GM19023 (cell line): ENCODE results near the gene MGST1.
"Not testable (repeated sequence)": the region's sequence is repeated elsewhere in the genome, so short reads cannot be mapped to it uniquely, and the experiment has no call there.

Experiments
- ATAC-seq: cut with Tn5 transposase; IDR thresholded peaks from one replicate; pipeline ENCODE4 v1.9.1; 2021; ENCODE audit warnings: mild to moderate bottlenecking, moderate library complexity; ENCODE audit not compliant: unreplicated experiment

The MGST1 gene

DNA sequence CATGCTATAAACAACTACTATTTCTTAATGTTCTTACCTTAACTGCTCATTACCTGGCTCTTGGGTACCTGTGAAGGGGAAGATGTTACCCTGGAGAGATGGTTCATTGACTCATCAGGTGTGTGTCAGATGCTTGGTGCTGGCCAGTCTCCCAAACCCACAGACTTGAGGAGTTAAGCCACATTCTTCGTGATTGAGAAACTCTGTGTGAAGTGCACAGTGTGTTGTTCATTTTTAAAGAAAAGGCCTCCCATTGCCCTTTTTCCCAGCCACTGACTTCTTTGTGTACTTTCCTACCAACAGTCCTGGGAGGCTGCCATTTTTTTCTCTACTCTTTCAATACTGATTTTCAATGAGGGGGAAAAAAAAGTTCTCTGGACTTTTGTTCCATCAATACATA, 3.2 kb downstream of the MGST1 start:
- no peak for ATAC-seq

DNA sequence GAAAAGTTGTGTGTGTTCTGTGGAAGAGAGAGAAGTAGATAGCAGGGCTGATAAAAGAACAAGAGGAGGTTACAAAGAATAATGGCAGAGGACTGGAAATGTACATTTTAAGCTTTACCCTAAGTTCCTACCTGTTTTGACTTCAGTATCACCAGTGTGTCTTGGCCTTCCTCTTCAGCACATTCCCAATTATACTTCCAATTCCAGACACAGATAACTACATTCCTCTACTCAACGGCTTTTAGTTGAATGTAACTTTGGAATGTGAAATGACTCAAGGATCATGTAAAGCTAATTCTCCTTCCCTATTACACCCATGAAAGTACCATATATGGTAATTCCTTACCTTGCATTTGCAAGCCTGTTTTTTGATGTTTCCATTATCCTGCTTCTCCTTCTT, 5.0 kb downstream of the MGST1 start:
- no peak for ATAC-seq

DNA sequence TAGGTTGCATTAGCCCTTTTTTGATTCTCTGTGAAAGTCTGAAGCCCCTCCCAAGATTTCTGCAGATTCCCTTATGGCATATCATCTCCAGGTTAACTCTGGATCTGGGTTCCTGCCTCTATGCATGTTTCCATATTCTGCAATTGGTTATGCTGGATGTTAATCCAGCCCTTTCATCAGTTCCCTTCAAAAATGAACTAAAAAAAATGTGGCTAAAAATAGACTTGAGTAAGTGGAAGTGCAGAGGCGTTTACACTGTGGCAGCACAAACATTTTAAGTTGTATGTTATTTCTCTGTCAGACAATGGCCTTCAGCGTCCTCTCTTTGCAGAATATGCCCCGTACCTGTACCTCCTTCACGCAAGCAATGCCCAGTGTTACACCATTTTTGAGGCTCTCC, 11.4 kb downstream of the MGST1 start:
- no peak for ATAC-seq

DNA sequence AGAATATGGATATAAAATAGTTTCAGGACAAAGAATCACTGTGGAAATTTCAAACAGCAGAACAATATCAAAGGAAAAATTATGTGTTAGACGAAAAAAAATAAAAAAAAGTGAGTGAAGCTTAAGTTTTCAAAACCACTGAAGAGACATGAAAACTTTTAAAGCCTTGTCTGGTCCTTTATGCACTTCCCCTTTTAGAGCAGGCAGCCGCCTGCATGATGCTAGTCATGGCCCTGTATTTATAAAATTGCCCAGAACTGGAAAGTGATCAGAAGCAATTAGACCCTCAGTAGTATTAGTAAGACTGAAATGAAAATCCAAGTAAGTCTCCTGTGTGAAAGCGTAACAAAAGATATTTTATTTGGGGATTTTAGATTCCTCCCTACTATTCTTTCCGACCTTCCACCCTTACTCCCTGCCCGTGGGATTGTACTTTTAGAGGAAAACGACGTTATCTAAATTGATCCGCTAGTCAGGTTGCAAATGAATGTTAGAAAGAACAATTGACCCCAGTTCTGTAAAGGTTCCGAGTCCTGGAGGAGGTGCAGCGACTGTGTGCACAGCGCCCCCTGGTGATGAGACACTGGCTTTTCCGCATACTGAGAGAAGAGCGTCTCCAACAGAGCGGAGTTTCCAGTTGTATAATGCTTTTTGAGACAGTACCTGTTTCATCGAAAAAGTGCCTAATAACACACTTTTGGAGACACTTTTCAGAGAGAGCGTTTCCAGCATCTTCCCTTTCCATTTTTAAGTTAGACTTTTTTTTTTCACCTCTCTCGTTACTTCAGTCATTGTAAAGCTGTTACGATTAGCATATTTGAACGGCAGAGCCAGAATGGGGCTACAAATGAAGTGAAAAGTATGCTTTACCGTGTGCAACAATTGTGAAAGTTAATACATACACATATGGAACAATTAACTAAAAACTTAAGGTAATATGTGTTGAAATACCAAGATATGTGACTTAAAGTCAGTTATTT, 12.4 kb downstream of the MGST1 start:
- no peak for ATAC-seq

DNA sequence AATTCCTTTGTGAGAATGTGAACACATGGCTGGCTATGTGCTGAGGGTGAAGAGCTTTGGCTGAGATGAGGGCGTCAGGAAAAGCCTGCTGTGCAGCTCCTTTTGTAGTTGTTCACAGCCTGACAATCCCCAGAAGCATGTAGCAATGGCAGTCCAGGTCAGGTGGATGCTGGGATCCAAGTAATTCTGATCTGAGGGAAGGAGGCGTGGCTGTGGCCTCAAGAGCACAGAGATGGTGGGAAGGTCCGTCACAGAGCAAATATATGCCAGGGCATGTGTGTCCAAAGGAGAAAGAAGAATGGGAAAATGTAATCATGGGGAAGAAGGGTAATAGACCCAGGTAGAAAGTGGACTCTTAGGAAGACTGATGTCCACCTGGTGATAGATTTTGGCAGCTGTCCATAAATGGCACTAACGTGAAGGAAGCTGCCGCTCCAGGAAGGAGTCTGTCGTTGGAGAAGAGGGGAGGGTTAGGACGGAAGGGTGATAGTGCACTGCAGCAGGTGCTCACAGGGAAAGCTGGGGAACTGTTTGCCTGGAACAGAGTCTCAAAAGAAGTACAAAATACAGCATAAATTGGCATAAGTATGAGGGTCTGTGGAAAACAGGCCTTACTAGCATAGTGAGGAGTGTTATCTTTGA, 13.8 kb downstream of the MGST1 start:
- no peak for ATAC-seq

DNA sequence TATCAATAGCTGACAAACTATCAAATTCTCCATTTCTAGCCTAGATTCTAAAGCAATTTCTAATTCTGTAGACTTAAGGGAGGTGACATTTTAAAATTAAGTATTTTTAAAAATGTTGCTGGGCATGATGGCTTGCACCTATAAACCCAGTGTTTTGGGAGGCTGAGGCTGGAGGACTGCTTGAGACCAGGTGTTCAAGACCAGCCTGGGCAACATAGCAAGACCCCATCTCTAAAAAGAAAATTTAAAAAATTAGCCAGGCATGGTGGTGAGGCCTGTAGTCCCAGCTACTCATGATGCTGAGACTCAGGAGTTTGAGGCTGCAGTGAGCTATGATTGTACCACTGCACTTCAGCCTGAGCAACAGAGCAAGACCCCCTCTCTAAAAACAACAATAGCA, 15.1 kb downstream of the MGST1 start:
- no peak for ATAC-seq

DNA sequence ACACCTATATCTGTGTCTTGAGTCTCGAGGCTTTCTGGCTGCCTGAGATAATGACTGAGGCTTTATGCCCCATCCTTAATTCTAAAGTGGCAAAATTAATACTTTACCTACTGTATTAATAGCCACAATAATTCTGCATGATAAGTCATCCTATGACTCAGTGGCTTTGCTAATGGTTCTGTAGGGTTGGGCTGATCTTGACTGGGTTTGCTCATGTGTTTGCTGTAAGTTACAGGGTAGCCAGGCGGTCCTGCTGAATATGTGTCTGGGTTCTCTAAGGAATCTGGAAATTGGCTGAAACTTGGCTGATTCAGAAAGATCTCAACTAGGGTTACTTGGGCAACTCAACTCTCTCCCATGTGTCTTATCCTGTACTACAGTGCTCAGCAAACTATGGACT, 21.7 kb downstream of the MGST1 start:
- no peak for ATAC-seq

DNA sequence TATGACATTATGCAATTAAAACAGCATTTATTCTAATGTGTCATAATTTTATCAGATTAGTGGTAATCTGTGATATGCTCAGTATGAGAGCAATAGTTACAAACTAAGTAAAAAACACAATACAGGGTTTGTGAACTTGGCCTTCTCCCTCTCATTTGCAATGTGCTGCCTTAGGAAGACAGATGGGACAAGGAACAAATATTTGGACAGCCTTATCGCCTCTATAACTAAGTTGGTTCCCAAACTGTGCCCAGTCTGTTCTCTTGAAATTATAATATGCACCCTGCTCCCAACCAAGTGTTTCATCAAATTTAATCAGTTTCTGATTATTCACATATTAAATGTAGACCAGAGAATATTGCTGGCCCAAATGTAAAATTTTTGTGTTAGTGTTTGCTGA, 22.7 kb downstream of the MGST1 start:
- ATAC-seq, result no peak

DNA sequence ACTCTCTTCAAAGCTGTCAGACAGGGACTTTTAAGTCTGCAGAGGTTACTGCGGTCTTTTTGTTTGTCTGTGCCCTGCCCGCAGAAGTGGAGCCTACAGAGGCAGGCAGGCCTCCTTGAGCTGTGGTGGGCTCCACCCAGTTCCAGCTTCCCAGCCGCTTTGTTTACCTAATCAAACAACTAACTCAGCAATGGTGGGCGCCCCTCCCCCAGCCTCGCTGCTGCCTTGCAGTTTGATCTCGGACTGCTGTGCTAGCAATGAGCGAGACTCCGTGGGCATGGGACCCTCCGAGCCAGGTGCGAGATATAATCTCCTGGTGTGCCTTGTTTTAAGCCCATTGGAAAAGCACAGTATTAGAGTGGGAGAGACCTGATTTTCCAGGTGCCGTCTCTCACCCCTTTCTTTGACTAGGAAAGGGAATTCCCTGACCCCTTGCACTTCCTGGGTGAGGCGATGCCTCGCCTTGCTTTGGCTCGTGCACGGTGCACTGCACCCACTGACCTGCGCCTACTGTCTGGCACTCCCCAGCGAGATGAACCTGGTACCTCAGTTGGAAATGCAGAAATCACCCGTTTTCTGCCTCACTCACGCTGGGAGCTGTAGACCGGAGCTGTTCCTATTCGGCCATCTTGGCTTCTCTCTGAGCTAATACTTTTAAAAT, 35.3 kb downstream of the MGST1 start:
- ATAC-seq, result not testable (repeated sequence)

DNA sequence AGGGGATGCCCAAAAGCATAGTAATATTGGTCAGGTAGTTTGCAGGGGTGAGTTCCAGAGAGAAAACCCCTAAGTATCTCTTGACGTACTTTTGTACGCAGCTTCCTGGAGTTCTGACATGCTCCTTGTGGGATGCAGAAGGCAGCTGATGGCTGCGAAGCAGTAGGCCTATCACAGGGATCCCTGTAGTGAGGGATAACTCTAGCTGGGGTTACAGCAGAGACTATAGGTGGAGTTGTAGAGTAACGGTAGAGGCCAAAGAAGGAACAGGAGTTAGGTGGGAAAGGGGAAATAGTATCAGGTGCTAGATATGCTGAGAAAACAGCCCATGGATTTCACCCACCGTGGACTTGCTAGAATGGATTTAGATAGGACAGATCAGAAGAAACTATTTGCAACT, 37.3 kb downstream of the MGST1 start:
- ATAC-seq, result no peak

DNA sequence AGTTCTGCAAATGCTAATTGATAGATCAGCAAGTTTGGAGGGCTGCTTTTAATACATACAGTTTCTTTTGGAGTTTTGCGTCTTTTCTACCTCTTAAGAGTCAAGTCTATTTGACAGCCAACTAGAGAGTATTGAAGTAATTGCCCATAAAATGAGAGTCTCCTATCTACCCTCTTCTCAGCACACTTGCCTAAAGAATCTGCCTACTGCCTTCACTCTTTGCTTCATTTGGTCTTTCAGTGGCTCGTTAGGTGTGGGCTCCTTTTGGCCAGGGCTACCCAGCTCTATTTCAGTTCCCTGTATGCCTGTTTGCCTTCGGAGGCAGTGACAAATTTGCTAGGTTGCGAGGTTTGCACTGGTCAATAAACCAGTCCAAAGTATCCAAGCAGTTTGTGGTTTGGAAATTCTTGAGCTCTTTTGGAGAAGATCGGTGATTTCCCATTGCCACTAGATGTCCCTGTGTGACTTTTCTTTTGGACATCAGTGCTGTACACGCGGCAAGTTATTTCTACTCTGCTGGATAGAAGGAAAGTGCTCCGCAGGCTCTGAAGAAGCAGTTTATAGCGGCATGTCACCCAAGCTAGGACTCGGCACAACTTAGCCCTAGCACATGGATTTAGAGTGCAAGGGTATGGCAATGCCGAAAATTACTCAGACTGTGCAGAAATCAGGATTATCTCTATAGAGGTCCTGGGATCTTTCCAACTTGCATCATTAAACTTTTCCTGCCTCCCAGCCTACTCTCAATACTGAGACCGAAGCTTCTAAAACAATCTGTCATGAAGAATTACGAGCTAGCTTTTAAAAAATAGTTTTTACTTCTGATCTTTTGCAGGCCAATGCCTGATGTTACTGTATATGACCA, 38.6 kb downstream of the MGST1 start:
- ATAC-seq, result no peak

DNA sequence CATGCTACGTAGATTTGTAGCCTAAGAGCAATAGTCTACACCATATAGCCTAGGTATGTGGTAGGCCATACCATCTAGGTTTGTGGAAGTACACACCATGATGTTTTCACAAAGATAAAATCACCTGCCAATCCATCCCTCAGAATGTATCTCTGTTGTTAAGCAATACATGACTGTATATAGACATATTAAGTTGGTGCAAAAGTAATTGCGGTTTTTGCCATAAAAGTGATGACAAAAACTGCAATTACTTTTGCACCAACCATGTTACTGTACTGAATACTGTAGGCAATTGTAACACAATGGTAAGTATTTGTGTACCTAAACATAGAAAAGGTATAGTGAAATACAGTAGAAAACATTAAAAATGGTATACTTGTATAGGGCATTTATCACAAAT, 40.5 kb downstream of the MGST1 start:
- ATAC-seq, result no peak

DNA sequence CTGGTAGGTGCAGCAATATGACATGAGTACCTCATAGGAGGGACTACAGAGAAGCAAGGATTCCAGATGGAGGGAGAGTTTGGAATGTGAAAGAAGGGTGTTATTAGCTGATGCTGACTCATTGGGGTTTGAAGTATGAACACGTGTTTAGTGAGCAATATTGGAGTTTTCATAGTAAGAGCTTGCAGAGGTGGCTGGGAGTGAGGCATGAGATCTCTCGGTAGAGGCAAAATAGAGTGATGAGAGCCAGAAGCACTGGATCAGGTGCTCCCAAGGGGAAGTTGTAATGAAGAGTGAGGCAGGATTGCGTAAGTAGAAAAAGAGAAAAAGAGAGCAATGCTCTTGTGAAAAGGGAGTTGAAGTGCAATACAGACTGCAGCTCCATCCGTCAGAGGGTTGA, 42.1 kb downstream of the MGST1 start:
- no peak for ATAC-seq

DNA sequence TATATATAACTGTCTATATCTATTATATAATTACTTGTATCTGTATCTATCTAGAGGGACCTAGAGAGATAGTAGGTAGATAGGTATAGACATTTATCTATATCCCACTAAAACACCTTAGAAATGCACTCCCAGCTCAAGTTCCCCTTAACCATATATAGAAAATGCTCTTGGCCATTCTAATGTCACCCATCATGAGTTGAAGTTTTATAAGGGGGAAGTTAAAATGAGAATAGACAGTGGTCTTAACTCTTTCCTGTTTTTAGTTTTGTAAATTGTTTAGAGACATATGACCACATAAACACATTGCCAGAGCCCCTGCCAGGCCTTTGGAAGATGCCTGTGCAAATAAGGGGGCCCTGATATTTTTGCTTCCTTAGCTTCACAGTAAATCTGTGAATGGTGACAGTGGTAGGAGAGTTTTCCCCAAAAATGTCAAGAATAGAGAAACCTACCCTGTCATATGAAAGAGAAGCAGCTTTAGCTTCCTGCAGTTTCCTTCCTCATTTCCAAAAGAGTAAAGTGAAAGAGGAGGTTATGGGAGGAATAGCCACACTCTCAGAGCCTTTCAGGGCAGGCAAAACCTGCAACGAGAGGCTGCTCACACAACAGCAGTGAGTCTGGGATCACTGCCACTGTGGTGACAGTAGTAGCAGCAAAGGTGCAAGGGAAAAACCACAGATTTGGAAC, 45.5 kb downstream of the MGST1 start:
- ATAC-seq, result no peak

DNA sequence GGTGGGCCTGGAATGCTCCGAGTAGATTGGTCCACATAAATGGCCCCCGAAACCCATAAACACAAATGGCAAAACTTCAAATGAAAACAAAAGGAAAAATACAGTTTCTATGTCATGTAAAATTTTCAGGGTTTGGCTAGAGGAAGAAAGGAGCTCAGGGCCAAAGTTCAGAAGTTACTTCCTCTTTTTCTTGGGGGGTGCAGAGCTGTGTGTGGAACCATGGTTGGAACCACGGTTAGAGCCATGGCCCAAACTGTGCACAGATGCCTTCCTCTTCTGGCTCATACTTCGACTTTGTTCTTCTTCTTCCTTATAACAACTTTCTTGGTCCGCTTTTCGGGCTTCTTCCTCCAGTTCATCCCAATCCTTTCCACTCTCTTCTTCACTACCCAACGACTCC, 51.7 kb downstream of the MGST1 start:
- ATAC-seq, result no peak

DNA sequence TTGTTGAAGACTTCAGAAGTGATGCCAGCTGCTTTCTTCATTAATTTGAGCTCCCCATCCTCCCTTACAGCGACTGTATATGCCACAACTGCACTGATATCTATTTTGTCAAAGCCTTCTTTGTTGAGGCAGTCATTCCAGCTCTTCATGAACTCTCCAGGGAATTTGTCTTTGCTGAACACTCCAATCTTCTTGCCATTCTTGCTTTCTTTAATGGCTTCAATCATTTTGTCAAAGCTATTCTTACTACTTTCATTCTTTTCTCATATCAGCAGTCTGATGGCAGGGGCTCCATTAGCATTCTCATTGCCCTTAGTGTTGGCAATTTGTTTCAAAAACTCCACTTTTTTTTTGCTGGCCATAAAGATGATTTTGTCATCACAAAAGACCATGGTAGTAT, 54.4 kb downstream of the MGST1 start:
- not testable (repeated sequence) for ATAC-seq

DNA sequence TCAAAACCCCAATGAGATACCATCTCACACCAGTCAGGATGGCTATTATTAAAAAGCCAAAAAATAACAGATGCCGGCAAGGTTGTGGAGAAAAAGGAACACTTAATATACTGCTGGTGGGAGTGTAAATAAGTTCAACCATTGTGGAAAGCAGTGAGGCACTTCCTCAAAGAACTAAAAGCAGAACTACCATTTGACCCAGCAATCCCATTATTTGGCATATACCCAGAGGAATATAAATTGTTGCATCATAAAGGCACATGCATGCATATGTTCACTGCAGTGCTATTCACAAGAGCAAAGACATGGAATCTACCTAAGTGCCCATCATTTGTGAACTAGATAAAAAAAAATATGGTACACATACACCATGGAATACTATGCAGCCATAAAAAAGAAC, 59.9 kb downstream of the MGST1 start:
- no peak for ATAC-seq
